GM19468 (cell line): ENCODE data around the gene PDE11A.

ENCODE experiments used
- ATAC-seq: cut with Tn5 transposase; IDR thresholded peaks from one replicate; pipeline ENCODE4 v1.9.1; 2021; ENCODE audit warnings: mild to moderate bottlenecking, moderate library complexity, moderate number of reproducible peaks; ENCODE audit not compliant: unreplicated experiment; ENCODE audit errors: extremely low read depth

The PDE11A gene

GRCh38 chr2:177680866-177681712, 391.5 kb downstream of the PDE11A start:
- ATAC-seq = no peak

- ATAC-seq = no peak
Measured at GRCh38 chr2:177679611-177680605, 392.7 kb downstream of the PDE11A start.

- ATAC-seq = no peak
Measured at GRCh38 chr2:177678939-177679338, 393.6 kb downstream of the PDE11A start.

- no peak for ATAC-seq
Measured at GRCh38 chr2:177676636-177677035, 395.9 kb downstream of the PDE11A start.

GRCh38 chr2:177675825-177676224, 396.8 kb downstream of the PDE11A start:
- ATAC-seq = no peak

- ATAC-seq = no peak
Measured at GRCh38 chr2:177675350-177675821, 397.2 kb downstream of the PDE11A start.

- ATAC-seq = no peak
Measured at GRCh38 chr2:177673602-177674595, 398.7 kb downstream of the PDE11A start.

GRCh38 chr2:177671662-177672061, 400.9 kb downstream of the PDE11A start:
- ATAC-seq = no peak

GRCh38 chr2:177670791-177671535, 401.6 kb downstream of the PDE11A start:
- ATAC-seq = no peak

- ATAC-seq = no peak
Measured at GRCh38 chr2:177669625-177670330, 402.8 kb downstream of the PDE11A start.

- ATAC-seq = no peak
Measured at GRCh38 chr2:177669201-177669600, 403.4 kb downstream of the PDE11A start.

GRCh38 chr2:177668617-177669016, 404.0 kb downstream of the PDE11A start:
- ATAC-seq = no peak

- ATAC-seq = no peak
Measured at GRCh38 chr2:177667626-177668025, 405.0 kb downstream of the PDE11A start.

GRCh38 chr2:177666408-177666807, 406.2 kb downstream of the PDE11A start:
- no peak for ATAC-seq

- ATAC-seq = no peak
Measured at GRCh38 chr2:177665948-177666347, 406.6 kb downstream of the PDE11A start.

GRCh38 chr2:177665328-177665727, 407.2 kb downstream of the PDE11A start:
- ATAC-seq = no peak

- ATAC-seq = no peak
Measured at GRCh38 chr2:177662895-177663294, 409.7 kb downstream of the PDE11A start.

- ATAC-seq = no peak
Measured at GRCh38 chr2:177660742-177661141, 411.8 kb downstream of the PDE11A start.
